PC-9 (cell line): ENCODE data around the gene APBA3. TPM values are rescaled to one million over a fixed set of nuclear protein-coding genes. Genes with fewer than 3 reads are reported as not detected.
A peak's percentile ranks its signal among the peaks of the same experiment; 100 is the strongest.

ENCODE experiments used
- BruUV-seq: library from RNA; stranded (reverse); fragments of 400-500 nt; replicated peaks from 2 replicates; lab custom pipeline; 2021; lab: Mats Ljungman, UMichigan
- CTCF ChIA-PET: fragments of 300-600 bp; sonication (Branson Sonifier 250); formaldehyde crosslinking; loops from one replicate; lab custom pipeline; 2022; ENCODE audit warnings: antibody characterized with exemption; lab: Charles Lee
- POLR2A ChIA-PET: fragments of 300-600 bp; sonication (Branson Sonifier 250); formaldehyde crosslinking; loops from one replicate; lab custom pipeline; 2022; ENCODE audit warnings: antibody characterized with exemption; ENCODE audit not compliant: unreplicated experiment; lab: Charles Lee
- DNase-seq, 2 experiments: peaks; one replicate each; pipeline versions ENCODE4 v3.0.0 to v3.0.0-alpha.2; 2015 to 2022; ENCODE audit warnings: mixed read lengths in 1 of 2
- H2AFZ ChIP-seq: fragments of 200-600 bp; sonication (generic); 2 replicates; pipeline ENCODE4 v1.8.1; 2017; ENCODE audit warnings: antibody characterized with exemption
- H3F3A ChIP-seq: fragments of 200-600 bp; sonication (generic); 2 replicates; pipeline ENCODE4 v1.8.1; 2017; ENCODE audit warnings: antibody characterized with exemption, mild to moderate bottlenecking, low read depth; ENCODE audit not compliant: insufficient read depth
- H3K27ac ChIP-seq: fragments of 200-600 bp; sonication (generic); 2 replicates; pipeline ENCODE4 v1.6.1; 2016; ENCODE audit warnings: mixed run types
- H3K27me3 ChIP-seq: fragments of 200-600 bp; sonication (generic); 2 replicates; pipeline ENCODE4 v1.6.1; 2016; ENCODE audit warnings: low read depth, mixed run types; ENCODE audit not compliant: insufficient read depth
- H3K36me3 ChIP-seq: fragments of 200-600 bp; sonication (generic); 2 replicates; pipeline ENCODE4 v1.6.1; 2016; ENCODE audit warnings: low read depth, mixed run types
- H3K4me1 ChIP-seq: fragments of 200-600 bp; sonication (generic); replicated peaks from 2 replicates; pipeline ENCODE4 v1.6.1; 2016; ENCODE audit warnings: mixed run types; ENCODE audit not compliant: insufficient read depth
- H3K4me2 ChIP-seq: fragments of 200-600 bp; sonication (generic); 2 replicates; pipeline ENCODE4 v1.6.1; 2017; ENCODE audit warnings: mixed run types
- H3K4me3 ChIP-seq: fragments of 200-600 bp; sonication (generic); 2 replicates; pipeline ENCODE4 v1.6.1; 2016; ENCODE audit warnings: mixed run types
- H3K79me2 ChIP-seq: fragments of 200-600 bp; sonication (generic); 2 replicates; pipeline ENCODE4 v1.6.1; 2017; ENCODE audit warnings: low read depth, mixed run types
- H3K9me2 ChIP-seq: fragments of 200-600 bp; sonication (generic); 2 replicates; pipeline ENCODE4 v1.8.1; 2017; ENCODE audit warnings: mild to moderate bottlenecking; ENCODE audit not compliant: insufficient read depth
- H3K9me3 ChIP-seq: fragments of 200-600 bp; sonication (generic); 2 replicates; pipeline ENCODE4 v1.8.1; 2016; ENCODE audit warnings: low read depth; ENCODE audit not compliant: insufficient read depth
- H4K20me1 ChIP-seq: fragments of 200-600 bp; sonication (generic); 2 replicates; pipeline ENCODE4 v1.8.1; 2017; ENCODE audit not compliant: insufficient read depth
- CTCF ChIP-seq: fragments of 200-600 bp; sonication (generic); conservative IDR thresholded peaks from 2 replicates; pipeline ENCODE4 v1.6.1; 2017; ENCODE audit warnings: mixed run types, antibody characterized with exemption, mild to moderate bottlenecking, moderate library complexity
- EZH2 ChIP-seq: fragments of 200-600 bp; sonication (generic); IDR thresholded peaks from 2 replicates; pipeline ENCODE4 v1.8.0; 2017; ENCODE audit warnings: antibody characterized with exemption, low read depth
- intact Hi-C: fragments of 100-400 bp; cut with micrococcal nuclease; formaldehyde crosslinking; loops from one replicate; pipeline ENCODE4 v1.10.0; 2022; ENCODE audit not compliant: unreplicated experiment
- total RNA-seq: library from RNA; stranded (reverse); gene quantifications from 2 replicates; pipeline ENCODE4 v1.2.3, GENCODE V29; 2021

APBA3 gene
- total RNA-seq, 1 experiment from 2014 or later, result 16.0 TPM

- intact Hi-C loops, result no loop called here
Measured at GRCh38 chr19:3765121-3765520, 3.6 kb upstream of the APBA3 start.

GRCh38 chr19:3762501-3763459 lies 1.3 kb upstream of the APBA3 start, which contains the start of gene MRPL54:
MRPL54 (plus strand) TSS chr19:3762682; CDS start chr19:3762701, 19 bp downstream.
- DNase-seq, result peak; percentile 87 to 96
- H3K4me3 ChIP-seq, result peak within 1 kb of the TSS; percentile 76
- intact Hi-C loops, result no loop called here
- CTCF ChIA-PET, result interaction anchor here (0.9 to 1.6 kb wide), 2 partner anchors 86 to 446 kb away, joined by 3 to 5 read pairs; no protein-coding TSS in a partner anchor
- peak within 1 kb of the TSS; percentile 90 for H2AFZ ChIP-seq
- no peaks in the 10 kb centered on the region for H3K4me1 ChIP-seq
- H3K4me2 ChIP-seq, result peak within 1 kb of the TSS; percentile 83
- H3K36me3 ChIP-seq, result no peaks in the 10 kb centered on the region
- TF ChIP-seq EZH2 (no peak), CTCF (no peak)
- H3K27me3 ChIP-seq, result no peaks in the 10 kb centered on the region
- H4K20me1 ChIP-seq, result no peaks in the 10 kb centered on the region
- H3K79me2 ChIP-seq, result peaks cover 12% of the 10 kb centered on the region; the same call in 1 of the 2 replicates
- 0 out of 2 replicates have a peak, but pooled peaks cover 3% of the 10 kb centered on the region for H3F3A ChIP-seq
- no peaks in the 10 kb centered on the region for H3K9me3 ChIP-seq
- peak within 1 kb of the TSS; percentile 76 for H3K27ac ChIP-seq
- BruUV-seq, result TSS peak; percentile 84
- POLR2A ChIA-PET, result interaction anchor here (0.5 to 0.7 kb wide), 6 partner anchors 38 to 1134 kb away, joined by 3 to 4 read pairs (median 3); partner anchors contain the start of gene YJU2
- no peaks in the 10 kb centered on the region for H3K9me2 ChIP-seq

More at GRCh38 chr19:3765121-3765520, 3.6 kb upstream of the APBA3 start:
- Histone ChIP-seq H3K4me2 (no peak overlapping the region), H3K27me3 (no peaks in the 10 kb centered on the region), H3K9me2 (no peaks in the 10 kb centered on the region), H3K79me2 (peaks cover 12% of the 10 kb centered on the region; the same call in 1 of the 2 replicates), H4K20me1 (no peaks in the 10 kb centered on the region), H3K27ac (no peak overlapping the region), H3K4me1 (no peaks in the 10 kb centered on the region), H3K4me3 (no peak overlapping the region), H3F3A (0 out of 2 replicates have a peak, but pooled peaks cover 3% of the 10 kb centered on the region), H3K36me3 (no peaks in the 10 kb centered on the region), H2AFZ (no peak overlapping the region), H3K9me3 (no peaks in the 10 kb centered on the region)
- TF ChIP-seq CTCF (no peak), EZH2 (no peak)
- DNase-seq, result no peak
- ChIA-PET CTCF (interaction anchor here (0.6 to 0.8 kb wide), 2 partner anchors 38 to 729 kb away, joined by 3 to 9 read pairs; no protein-coding TSS in a partner anchor), POLR2A (no interaction called here)
- BruUV-seq, result no TSS peak

DNA sequence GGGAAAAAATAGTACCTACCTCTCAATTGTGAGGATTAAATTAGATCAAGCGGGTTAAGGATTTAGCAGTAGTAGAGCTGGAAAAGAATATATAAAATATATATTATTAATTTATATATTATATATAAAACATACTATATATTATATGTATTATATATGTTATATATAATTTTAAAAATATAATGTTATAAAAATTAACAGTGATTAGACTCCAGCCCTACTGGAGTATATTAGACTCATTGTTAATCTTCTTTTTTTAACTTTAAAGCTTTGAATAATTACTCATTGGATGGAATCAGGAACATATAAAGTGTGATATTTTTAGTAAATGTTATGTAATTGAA lies 610 bp upstream of the APBA3 start:
- Histone ChIP-seq H4K20me1 (no peaks in the 10 kb centered on the region), H3K9me2 (no peaks in the 10 kb centered on the region), H3F3A (0 out of 2 replicates have a peak, but pooled peaks cover 3% of the 10 kb centered on the region), H3K4me2 (peak overlapping the region; percentile 79), H3K4me1 (no peaks in the 10 kb centered on the region), H3K27ac (peak overlapping the region; percentile 76; the same call in 1 of the 2 replicates), H3K27me3 (no peaks in the 10 kb centered on the region), H2AFZ (no peak overlapping the region), H3K9me3 (no peaks in the 10 kb centered on the region), H3K79me2 (peaks cover 12% of the 10 kb centered on the region; the same call in 1 of the 2 replicates), H3K4me3 (peak overlapping the region; percentile 76; the same call in 1 of the 2 replicates), H3K36me3 (no peaks in the 10 kb centered on the region)
- no peak for DNase-seq
- ChIA-PET POLR2A (no interaction called here), CTCF (interaction anchor here (1.6 kb wide), 1 partner anchor 87 kb away, joined by 3 read pairs; no protein-coding TSS in a partner anchor)
- TF ChIP-seq CTCF, result no peak
- intact Hi-C loops, result no loop called here
- no TSS peak for BruUV-seq
